Tibial nerve (tissue), 4 donors: ENCODE data around the gene RPL26. TPM values are rescaled to one million over a fixed set of nuclear protein-coding genes. Genes with fewer than 3 reads are reported as not detected.

ENCODE experiments used
- DNase-seq, 2 donors: peaks; one replicate each; pipeline ENCODE4 v3.0.0-alpha.2; 2019; ENCODE audit warnings: low spot score in 2 of 2
- H3K27ac ChIP-seq, 4 donors: fragments of 200-600 bp; sonication (generic) in 3 of 4; one replicate each; pipeline ENCODE4 v1.5.1; 2017 to 2019; ENCODE audit warnings: mild to moderate bottlenecking in 1 of 4
- H3K27me3 ChIP-seq, 2 donors: fragments of 200-600 bp; sonication (generic) in 1 of 2; one replicate each; pipeline versions ENCODE4 v1.5.1 to v1.6.0; 2017 to 2019
- H3K36me3 ChIP-seq, 3 donors: fragments of 200-600 bp; sonication (generic); one replicate each; pipeline ENCODE4 v1.5.1; 2018 to 2019
- H3K4me1 ChIP-seq, 4 donors: fragments of 200-600 bp; sonication (generic) in 3 of 4; one replicate each; pipeline ENCODE4 v1.5.1; 2017 to 2019
- H3K4me3 ChIP-seq, 4 donors: fragments of 200-600 bp; sonication (generic) in 3 of 4; one replicate each; pipeline ENCODE4 v1.5.1; 2017 to 2019; ENCODE audit warnings: mild to moderate bottlenecking in 1 of 4, moderate library complexity in 1 of 4
- H3K9me3 ChIP-seq, 4 donors: fragments of 200-600 bp; sonication (generic) in 3 of 4; one replicate each; pipeline ENCODE4 v1.5.1; 2017 to 2019
- CTCF ChIP-seq, 5 experiments: fragments of 200-600 bp in 3 of 5; fragments of 450-650 bp in 2 of 5; sonication (generic) in 3 of 5; IDR thresholded peaks; one replicate each; pipeline ENCODE4 v1.5.1; 2016 to 2019; ENCODE audit warnings: antibody characterized with exemption in 5 of 5, mild to moderate bottlenecking in 3 of 5, moderate library complexity in 2 of 5
- EP300 ChIP-seq, 2 donors: sonication (generic); formaldehyde crosslinking; IDR thresholded peaks; one replicate each; pipeline ENCODE4 v1.6.1; 2017; ENCODE audit warnings: antibody characterized with exemption in 2 of 2, mild to moderate bottlenecking in 1 of 2
- POLR2A ChIP-seq, 2 donors: fragments of 450-650 bp; IDR thresholded peaks; one replicate each; pipeline ENCODE4 v1.6.1; 2017; ENCODE audit warnings: antibody characterized with exemption in 2 of 2, mild to moderate bottlenecking in 2 of 2, moderate library complexity in 2 of 2
- WGBS, 2 donors: methylation state at CpG; one replicate each; pipeline ENCODE4 v1.1.5; 2018; 5-methylcytosine and 5-hydroxymethylcytosine counted together
- total RNA-seq, 4 donors: library from RNA; depleted of rRNA; stranded (reverse); fragments of >200 nt; gene quantifications; one replicate each; pipeline ENCODE4 v1.1.0, GENCODE V29; 2016

Gene RPL26
- total RNA-seq, 4 donors from 2014 or later: 2,635 to 3,277 (median 2,694) TPM

- Histone ChIP-seq H3K27ac (no peak overlapping the region), H3K4me3 (no peak overlapping the region), H3K27me3 (no peaks in the 10 kb centered on the region), H3K4me1 (peaks cover 0 to 10% (median 0%) of the 10 kb centered on the region in 4 donors), H3K36me3 (no peaks in the 10 kb centered on the region), H3K9me3 (no peaks in the 10 kb centered on the region)
- DNase-seq: no peak
- no peak for TF ChIP-seq CTCF (IDR thresholded peaks at IDR 0.05)
- WGBS, 2 donors: 84 to 91% methylated on average over 3 to 4 of the region's 4 CpGs
Observed at GRCh38 chr17:8413328-8413727, 30.3 kb upstream of the RPL26 start.

- 70 to 81% methylated on average over 5 of the region's 5 CpGs for WGBS, 2 donors
Observed at GRCh38 chr17:8412089-8412488, 29.1 kb upstream of the RPL26 start.

GRCh38 chr17:8410883-8411238, 27.9 kb upstream of the RPL26 start:
- no peak overlapping the region for H3K4me3 ChIP-seq
- H3K27me3 ChIP-seq: no peaks in the 10 kb centered on the region
- H3K27ac ChIP-seq: no peak overlapping the region
- no peaks in the 10 kb centered on the region for H3K9me3 ChIP-seq
- no peak for DNase-seq
- WGBS, 2 donors: 62 to 90% methylated on average over 1 of the region's 1 CpG
- H3K4me1 ChIP-seq: peaks cover 0 to 10% (median 0%) of the 10 kb centered on the region in 4 donors
- TF ChIP-seq POLR2A (IDR thresholded peaks at IDR 0.05) (no peak), EP300 (IDR thresholded peaks at IDR 0.05) (no peak), CTCF (IDR thresholded peaks at IDR 0.05) (no peak)
- H3K36me3 ChIP-seq: no peaks in the 10 kb centered on the region

More at GRCh38 chr17:8412089-8412488, 29.1 kb upstream of the RPL26 start:
- Histone ChIP-seq H3K27me3 (no peaks in the 10 kb centered on the region), H3K27ac (no peak overlapping the region), H3K4me3 (no peak overlapping the region), H3K9me3 (no peaks in the 10 kb centered on the region), H3K4me1 (peaks cover 0 to 10% (median 0%) of the 10 kb centered on the region in 4 donors), H3K36me3 (no peaks in the 10 kb centered on the region)
- no peak for DNase-seq
- TF ChIP-seq EP300 (IDR thresholded peaks at IDR 0.05) (no peak), CTCF (IDR thresholded peaks at IDR 0.05) (no peak), POLR2A (IDR thresholded peaks at IDR 0.05) (no peak)

- H3K4me3 ChIP-seq: no peak overlapping the region
- peak; percentile 77 to 89 for DNase-seq
- 26 to 27% methylated on average over 19 of the region's 19 CpGs for WGBS, 2 donors
Observed at GRCh38 chr17:8409966-8410882, 27.2 kb upstream of the RPL26 start.

More at GRCh38 chr17:8409966-8410882, 27.2 kb upstream of the RPL26 start:
- Histone ChIP-seq H3K9me3 (no peaks in the 10 kb centered on the region), H3K4me1 (peaks cover 0 to 10% (median 0%) of the 10 kb centered on the region in 4 donors), H3K27ac (no peak overlapping the region), H3K27me3 (no peaks in the 10 kb centered on the region), H3K36me3 (no peaks in the 10 kb centered on the region)
- peak; percentile 79 to 90 (median 87) for TF ChIP-seq CTCF (IDR thresholded peaks at IDR 0.05)
- TF ChIP-seq EP300 (IDR thresholded peaks at IDR 0.05): peak in 1 of 2 donors; percentile 48
- no peak for TF ChIP-seq POLR2A (IDR thresholded peaks at IDR 0.05)
